Keratinocyte (primary cell): ENCODE results near the gene RUNX1.

Experiments used
- CTCF ChIP-seq, 3 experiments: IDR thresholded peaks in 1 of 3; conservative IDR thresholded peaks in 1 of 3; optimal IDR thresholded peaks in 1 of 3; 2 replicates in 2 of 3; 3 replicates in 1 of 3; pipeline versions ENCODE3 to v1.5.1; 2011; ENCODE audit warnings: low read length in 3 of 3, mild to moderate bottlenecking in 3 of 3, moderate library complexity in 2 of 3, control low read depth in 1 of 3, inconsistent platforms in 1 of 3; ENCODE audit not compliant: insufficient read depth in 2 of 3; ENCODE audit errors: extremely low read depth in 1 of 3
- EZH2 ChIP-seq: IDR thresholded peaks from one replicate; pipeline ENCODE4 v1.6.1; 2012; ENCODE audit warnings: inconsistent platforms, mild to moderate bottlenecking, low read length, moderate library complexity

- no peak for TF ChIP-seq CTCF (optimal IDR thresholded peaks at IDR 0.05 in 1 of 3, IDR thresholded peaks at IDR 0.05 in 1 of 3, conservative IDR thresholded peaks at IDR 0.05 in 1 of 3; ENCODE audit: extremely low read depth in 1 of 3, insufficient read depth in 2 of 3, low read length in 3 of 3)
- TF ChIP-seq EZH2 = no peak
Measured at GRCh38 chr21:34833465-34833864, 215.6 kb downstream of the RUNX1 start.
